Stimulated activated CD4-positive, alpha-beta T cell treated with anti-CD3 and anti-CD28 coated beads, Interleukin-2, amount 100 ng/mL, for 48 hours (primary cell): ENCODE measurements around the gene MAEA.
"Not testable (repeated sequence)": the region's sequence is repeated elsewhere in the genome, so short reads cannot be mapped to it uniquely, and the experiment has no call there.

Experiments
- DNase-seq, 2 donors: peaks; one replicate each; pipeline ENCODE4 v3.0.0-alpha.2; 2020

MAEA gene

DNA sequence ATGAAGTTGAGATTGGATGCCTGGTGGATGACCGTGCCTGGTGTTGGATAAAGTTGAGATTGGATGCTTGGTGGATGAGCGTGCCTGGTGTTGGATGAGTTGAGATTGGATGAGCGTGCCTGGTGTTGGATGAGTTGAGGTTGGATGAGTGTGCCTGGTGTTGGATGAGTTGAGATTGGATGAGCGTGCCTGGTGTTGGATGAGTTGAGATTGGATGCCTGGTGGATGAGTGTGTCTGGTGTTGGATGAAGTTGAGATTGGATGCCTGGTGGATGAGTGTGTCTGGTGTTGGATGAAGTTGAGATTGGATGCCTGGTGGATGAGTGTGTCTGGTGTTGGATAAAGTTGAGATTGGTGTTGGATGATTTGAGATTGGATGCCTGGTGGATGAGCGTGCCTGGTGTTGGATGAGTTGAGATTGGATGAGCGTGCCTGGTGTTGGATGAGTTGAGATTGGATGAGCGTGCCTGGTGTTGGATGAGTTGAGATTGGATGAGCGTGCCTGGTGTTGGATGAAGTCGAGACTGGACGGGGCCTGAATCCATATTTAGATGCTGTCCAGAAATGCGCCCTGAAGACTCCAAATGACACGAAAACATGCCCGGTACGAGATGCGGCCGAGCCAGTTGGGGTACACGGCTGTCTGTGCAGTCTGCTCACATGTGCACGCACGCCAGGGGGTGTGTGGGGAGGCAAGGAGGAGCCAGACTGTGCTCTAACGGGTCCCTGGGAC lies 34.9 kb downstream of the MAEA start:
- DNase-seq, result not testable (repeated sequence)

GRCh38 chr4:1325176-1325480 lies 35.4 kb downstream of the MAEA start:
- DNase-seq, result no peak

DNA sequence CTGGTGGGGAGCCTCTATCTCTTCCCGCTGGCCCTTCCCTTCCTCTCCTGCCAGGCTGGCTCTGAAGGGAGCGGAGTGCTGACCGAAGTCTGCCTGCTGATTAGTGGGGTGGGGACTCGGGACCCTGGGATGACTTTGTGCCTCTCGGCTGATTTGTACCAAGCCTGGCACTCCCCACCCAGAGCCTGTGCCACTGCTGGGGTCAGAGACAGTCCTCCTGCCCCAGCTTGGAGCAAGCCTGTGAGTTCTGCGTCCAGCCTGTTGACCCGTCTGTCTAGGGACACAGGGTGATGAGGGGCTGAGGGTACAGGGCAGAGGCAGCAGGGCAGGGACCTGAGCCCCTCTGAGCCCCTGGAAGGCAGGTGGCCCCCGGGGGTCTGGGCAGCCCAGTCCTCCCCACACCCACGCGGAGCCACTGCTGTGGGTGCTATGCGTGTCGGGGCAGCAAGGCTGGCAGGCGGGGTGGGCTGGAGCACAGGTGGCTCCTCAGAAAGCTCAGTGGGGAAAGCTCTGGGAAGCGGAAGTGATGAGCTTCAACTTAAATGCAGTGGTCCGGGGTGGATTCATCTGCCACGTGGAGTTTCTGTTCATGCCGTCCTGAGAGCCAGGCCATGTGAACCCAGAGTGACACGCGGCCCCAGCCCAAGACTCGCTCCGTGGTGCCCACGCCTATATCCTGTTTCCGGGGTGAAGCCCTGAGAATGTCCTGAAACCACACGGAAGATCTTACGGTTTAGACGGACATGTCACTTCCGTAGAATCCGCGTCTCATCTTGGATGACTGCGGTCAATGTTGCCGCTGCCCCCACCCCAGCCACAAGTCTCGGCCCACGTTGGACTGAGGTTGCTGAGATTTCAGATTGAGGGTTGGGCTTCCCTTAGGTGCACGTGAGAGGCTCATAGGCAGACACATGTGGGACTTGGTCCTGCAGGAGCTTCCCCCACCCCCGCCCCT lies 36.3 kb downstream of the MAEA start:
- no peak for DNase-seq

- DNase-seq, result no peak
Observed at GRCh38 chr4:1326751-1327525, 37.2 kb downstream of the MAEA start.

DNA sequence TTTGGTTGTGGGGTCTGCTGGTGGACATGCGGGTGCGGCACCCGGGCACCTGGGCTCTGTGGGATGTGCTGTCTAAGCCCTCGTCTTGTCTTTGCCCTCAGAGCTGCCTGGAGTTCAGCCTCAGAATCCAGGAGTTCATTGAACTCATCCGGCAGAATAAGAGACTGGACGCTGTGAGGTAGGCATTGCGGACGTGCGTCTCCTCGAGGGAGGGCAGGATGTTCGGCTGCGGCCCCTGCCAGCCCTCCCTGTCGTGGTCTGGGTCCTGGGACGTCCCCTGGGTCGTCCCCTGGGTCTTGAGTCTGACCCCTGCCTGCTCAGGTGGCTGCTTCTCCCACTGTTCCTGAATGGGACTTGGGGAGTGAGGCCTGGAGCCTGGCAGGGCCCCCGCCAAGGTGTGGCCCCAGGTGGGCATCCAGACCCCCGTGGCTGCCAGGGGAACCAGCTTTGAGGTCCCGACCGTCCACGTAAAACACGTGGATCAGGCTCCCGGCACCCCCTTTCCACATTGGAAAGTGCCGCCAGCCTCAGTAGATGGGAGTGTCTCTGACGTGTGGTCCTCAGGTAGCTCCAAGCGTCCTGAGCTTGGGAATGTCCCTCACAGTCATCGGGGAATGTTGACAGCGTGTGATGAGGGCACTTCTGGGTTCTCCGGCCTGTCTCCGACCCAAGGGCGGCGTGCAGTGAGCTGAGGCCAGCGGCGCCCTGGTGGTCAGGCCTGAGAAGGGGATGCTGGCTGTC lies 38.0 kb downstream of the MAEA start:
- no peak for DNase-seq

GRCh38 chr4:1328267-1329155 lies 38.8 kb downstream of the MAEA start:
- DNase-seq, result no peak

DNA sequence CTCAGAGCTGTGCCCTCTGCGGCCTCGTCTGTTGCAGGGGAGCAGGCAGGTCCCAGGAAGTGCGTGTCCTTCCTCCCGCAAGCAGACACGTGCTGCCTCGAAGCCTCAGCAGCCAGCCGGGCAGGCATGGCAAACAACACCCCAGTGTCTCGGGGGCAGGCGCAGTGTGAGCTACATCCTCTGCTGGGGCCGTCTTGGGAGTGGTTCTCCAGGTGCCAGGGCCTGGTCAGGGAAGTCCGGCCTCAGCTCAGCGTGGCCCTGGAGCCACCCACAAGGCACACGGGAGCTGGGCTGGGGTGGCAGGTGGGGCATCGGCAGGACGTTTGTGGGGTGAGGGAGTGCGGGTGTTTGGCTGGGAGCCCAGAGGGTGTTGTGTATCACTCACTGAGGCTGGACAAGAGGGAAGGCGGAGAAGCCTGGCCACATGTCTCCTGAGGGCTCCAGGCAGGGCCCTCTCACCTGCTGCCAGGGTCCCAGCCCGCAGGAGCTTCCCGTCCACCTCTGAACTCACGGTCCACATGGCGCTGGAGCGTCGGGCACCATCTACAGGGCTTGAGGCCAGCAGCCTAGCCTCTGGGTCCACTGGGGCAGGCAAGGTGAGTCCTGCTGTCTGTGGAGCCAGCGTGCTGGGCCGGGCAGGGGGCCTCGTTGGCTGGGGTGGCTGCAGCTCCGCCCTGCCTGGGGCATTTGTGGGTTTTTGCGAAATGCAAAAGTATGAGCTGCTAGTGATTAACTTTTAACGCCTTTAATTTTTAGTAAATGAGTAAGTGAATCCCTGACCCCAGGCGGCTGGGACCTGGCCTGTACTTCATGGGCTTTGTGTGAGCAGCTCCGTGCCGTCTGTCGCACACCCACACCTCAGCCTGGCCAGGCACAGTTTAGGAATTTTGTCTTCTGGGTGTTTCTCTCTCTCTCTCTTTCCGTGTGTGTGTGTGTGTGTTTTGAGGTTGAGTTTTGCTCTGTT lies 40.0 kb downstream of the MAEA start:
- DNase-seq, result no peak

DNA sequence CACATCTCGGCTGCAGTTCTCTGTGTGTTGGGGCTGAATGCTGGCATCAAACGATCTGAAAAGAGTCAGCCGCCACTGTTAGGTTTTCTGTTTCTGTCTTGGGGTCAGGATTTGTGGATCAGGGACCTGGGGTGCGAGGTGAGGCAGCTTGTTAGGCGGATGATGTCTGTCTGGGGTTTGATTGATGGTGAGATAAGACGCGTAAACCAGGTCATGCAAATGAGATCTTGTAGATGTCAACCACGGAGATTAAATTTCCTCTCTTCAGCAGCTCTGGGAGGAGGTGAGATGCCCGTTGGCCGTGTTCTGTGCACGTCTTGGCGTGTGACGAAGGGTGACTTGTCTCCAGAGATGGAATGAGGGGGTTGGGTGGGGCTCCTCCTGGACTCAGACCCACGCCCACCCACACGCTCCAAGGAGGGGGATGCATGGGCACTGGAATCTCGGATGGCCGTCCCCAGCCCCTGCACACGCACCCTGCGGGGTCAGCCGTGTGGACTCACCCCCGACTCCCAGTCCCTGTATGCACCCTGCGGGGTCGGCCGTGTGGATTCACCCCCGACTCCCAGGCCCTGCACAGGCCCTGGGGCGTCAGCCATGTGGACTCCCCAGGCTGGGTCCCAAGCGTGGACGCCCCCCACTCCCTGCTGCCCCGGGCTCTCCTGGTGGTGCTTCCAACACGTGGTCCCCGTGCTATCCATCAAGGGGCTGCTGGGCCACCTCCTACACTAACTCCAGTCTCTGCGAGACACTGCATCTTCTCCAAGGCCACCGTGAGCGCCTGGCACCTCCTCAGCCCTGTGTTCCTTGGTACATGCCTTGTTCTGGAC lies 41.3 kb downstream of the MAEA start:
- peak; percentile 40 to 49 for DNase-seq

GRCh38 chr4:1331591-1332353 lies 42.1 kb downstream of the MAEA start:
- DNase-seq, result no peak

DNA sequence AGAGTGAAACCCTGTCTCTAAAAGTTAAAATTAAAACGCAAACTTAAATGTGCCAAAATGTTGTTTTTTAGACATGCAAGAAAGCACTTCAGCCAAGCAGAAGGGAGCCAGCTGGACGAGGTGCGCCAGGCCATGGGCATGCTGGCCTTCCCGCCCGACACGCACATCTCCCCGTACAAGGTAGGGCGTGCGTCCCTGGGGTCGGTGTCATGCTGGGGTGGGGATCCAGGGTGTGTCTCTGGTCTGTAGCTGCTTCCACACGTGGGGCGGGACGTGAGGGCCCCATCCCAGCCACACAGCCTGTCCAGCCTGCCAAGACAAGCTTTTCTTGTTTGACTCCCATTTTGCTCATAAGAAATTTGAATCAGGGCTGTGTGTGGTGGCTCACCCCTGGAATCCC lies 43.0 kb downstream of the MAEA start:
- no peak for DNase-seq

DNA sequence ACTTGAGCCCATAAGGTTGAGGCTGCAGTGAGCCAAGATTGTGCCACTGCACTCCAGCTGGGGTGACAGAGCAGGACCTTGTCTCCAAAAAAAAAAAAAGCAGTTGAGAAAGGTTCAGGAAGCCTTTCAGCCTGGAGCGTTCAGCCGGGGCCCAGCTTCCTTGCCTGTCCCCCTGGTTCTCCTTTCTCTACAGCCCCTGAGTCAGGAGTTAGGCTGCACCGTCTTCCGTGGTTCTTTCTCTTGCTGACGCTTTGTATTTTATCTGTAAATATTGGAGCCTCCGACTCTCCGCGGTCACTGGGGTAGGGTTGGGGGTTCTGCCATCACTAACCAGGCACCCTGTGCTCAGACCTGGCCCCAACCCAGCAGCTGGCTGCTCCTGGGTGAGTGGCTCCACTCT lies 43.6 kb downstream of the MAEA start:
- DNase-seq, result no peak

DNA sequence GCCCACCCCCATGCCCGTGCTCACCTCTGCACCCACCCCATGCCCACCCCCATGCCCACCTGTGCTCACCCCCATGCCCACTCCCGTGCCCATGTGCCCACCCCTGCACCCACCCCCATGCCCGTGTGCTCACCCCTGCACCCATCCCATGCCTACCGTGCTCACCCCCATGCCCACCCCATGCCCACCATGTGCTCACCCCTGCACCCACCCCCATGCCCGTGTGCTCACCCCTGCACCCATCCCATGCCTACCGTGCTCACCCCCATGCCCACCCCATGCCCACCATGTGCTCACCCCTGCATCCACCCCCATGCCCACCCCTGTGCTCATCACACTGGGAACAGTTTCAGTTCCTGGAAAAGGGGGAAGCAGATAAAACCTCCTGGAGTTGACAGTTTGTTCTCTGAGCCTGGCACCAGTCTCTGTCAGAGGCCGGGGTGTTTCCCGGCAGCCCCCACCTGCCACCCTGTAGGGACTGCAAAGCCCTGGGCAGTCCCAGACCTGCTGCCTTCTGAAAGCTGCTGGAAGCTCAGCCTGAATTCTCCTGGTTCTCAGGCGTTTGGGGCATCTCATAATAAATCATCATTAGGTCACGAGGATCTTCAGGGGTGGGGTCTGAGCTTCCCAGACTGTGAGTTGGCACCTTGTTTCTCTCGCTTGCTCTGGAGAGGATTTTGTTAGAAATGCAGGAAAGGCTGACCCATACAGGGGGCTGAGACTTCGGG lies 44.3 kb downstream of the MAEA start:
- not testable (repeated sequence) for DNase-seq

GRCh38 chr4:1334579-1334895 lies 44.8 kb downstream of the MAEA start:
- DNase-seq, result no peak

- DNase-seq, result not testable (repeated sequence)
Observed at GRCh38 chr4:1335193-1335883, 45.6 kb downstream of the MAEA start.

DNA sequence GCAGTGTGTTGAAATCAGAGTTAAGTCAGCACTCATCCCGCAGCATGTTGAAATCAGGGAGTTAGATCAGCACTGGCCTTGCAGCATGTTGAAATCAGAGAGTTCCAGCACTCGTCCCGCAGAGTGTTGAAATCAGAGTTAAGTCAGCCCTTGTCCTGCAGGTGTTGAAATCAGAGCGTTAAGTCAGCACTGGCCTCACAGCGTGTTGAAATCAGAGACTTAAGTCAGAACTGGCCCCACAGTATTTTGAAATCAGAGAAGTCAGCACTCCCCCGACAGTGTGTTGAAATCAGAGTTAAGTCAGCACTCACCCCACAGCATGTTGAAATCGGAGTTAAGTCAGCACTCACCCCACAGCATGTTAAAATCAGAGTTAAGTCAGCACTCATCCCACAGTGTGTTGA lies 46.4 kb downstream of the MAEA start:
- no peak for DNase-seq

DNA sequence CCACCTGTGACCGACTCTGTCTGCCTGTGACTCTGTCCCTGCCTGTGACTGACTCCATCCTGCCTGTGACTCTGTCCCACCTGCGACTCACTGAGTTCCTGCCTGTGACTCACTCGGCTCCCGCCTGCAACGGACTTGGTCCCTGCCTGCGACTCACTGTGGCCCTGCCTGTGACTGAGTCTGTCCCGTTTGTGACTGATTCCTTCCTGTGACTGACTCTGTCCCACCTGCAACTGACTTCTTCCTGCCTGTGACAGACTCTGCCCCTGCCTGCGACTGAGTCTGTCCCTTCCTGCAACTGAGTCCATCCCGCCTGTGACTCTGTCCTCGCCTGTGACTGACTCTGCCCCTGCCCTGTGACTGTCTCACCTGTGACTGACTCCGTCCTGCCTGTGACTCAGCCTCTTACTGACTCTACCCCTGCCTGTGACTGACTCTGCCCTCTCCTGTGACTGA lies 47.7 kb downstream of the MAEA start:
- peak; percentile 47 to 66 for DNase-seq
